Activated naive CD8-positive, alpha-beta T cell treated with anti-CD3 and anti-CD28 coated beads for 36 hours (primary cell): ENCODE measurements around the gene EGFL7. TPM values are rescaled to one million over a fixed set of nuclear protein-coding genes. Genes with fewer than 3 reads are reported as not detected.

ENCODE experiments used
- DNase-seq: peaks from one replicate; pipeline ENCODE4 v3.0.0; 2021
- H3K27ac Mint-ChIP-seq: one replicate; pipeline ENCODE4 v1.8.0; 2022; ENCODE audit warnings: mild to moderate bottlenecking, moderate library complexity, mixed read lengths
- H3K27me3 Mint-ChIP-seq: one replicate; pipeline ENCODE4 v1.8.0; 2022; ENCODE audit warnings: mild to moderate bottlenecking, mixed read lengths
- H3K36me3 Mint-ChIP-seq: one replicate; pipeline ENCODE4 v1.8.0; 2021; ENCODE audit warnings: mild to moderate bottlenecking, mixed read lengths
- H3K4me1 Mint-ChIP-seq: one replicate; pipeline ENCODE4 v1.8.0; 2021; ENCODE audit warnings: mixed read lengths
- H3K4me3 Mint-ChIP-seq: one replicate; pipeline ENCODE4 v1.8.0; 2022; ENCODE audit warnings: mild to moderate bottlenecking, moderate library complexity, mixed read lengths
- H3K9me3 Mint-ChIP-seq: one replicate; pipeline ENCODE4 v1.8.0; 2022; ENCODE audit warnings: mixed read lengths
- total RNA-seq, 2 experiments: library from RNA; stranded (reverse); gene quantifications; one replicate each; pipeline ENCODE4 v1.2.3, GENCODE V29; 2021

EGFL7 gene
- total RNA-seq, 2 experiments from 2014 or later, result 0.94 to 1.2 TPM

- H3K27ac Mint-ChIP-seq, result no peak overlapping the region
- peaks cover 21% of the 10 kb centered on the region for H3K4me1 Mint-ChIP-seq
- DNase-seq, result no peak
- H3K27me3 Mint-ChIP-seq, result no peaks in the 10 kb centered on the region
- H3K4me3 Mint-ChIP-seq, result no peak overlapping the region
- H3K9me3 Mint-ChIP-seq, result no peaks in the 10 kb centered on the region
- peaks cover 26% of the 10 kb centered on the region for H3K36me3 Mint-ChIP-seq
Measured at GRCh38 chr9:136721339-136722092, 58.8 kb downstream of the EGFL7 start.

Other genes with a start within 250 kb of the EGFL7 start
- gene INPP5E, start 223.1 kb upstream of the EGFL7 start, total RNA-seq, result 10 to 100 TPM; 10.9 to 12.1 TPM
- 10 to 100 TPM; 69.4 to 71.2 TPM for gene SEC16A, start 179.9 kb upstream of the EGFL7 start, total RNA-seq
- gene NOTCH1, start 116.9 kb upstream of the EGFL7 start, total RNA-seq, result 10 to 100 TPM; 48.2 to 51.6 TPM
- gene AGPAT2, start 24.5 kb downstream of the EGFL7 start, total RNA-seq, result 10 to 100 TPM; 14.6 to 16.1 TPM
- under 1 TPM in 1 of 2 experiments, not detected in 1; 0.10 TPM for gene DIPK1B, start 49.7 kb downstream of the EGFL7 start, total RNA-seq
- gene LCN10, start 80.0 kb downstream of the EGFL7 start, total RNA-seq, result 1 to 10 TPM; 5.4 to 6.1 TPM
- gene LCN6, start 85.6 kb downstream of the EGFL7 start, total RNA-seq, result not detected
- not detected for gene LCN8, start 95.3 kb downstream of the EGFL7 start, total RNA-seq
- not detected for gene LCN15, start 101.6 kb downstream of the EGFL7 start, total RNA-seq
- 10 to 100 TPM; 49.3 to 49.6 TPM for gene TMEM141, start 128.4 kb downstream of the EGFL7 start, total RNA-seq
- gene CCDC183, start 133.4 kb downstream of the EGFL7 start, total RNA-seq, result under 1 TPM in 1 of 2 experiments, not detected in 1; 0.43 TPM
- 10 to 100 TPM; 87.0 to 88.3 TPM for gene RABL6, start 145.0 kb downstream of the EGFL7 start, total RNA-seq
- 1 to 10 TPM; 2.8 to 3.1 TPM for gene AJM1, start 179.6 kb downstream of the EGFL7 start, total RNA-seq
- 10 to 100 TPM; 93.0 to 97.8 TPM for gene PHPT1, start 186.5 kb downstream of the EGFL7 start, total RNA-seq
- gene MAMDC4, start 189.4 kb downstream of the EGFL7 start, total RNA-seq, result 10 to 100 TPM; 10.9 to 12.6 TPM
- 100 to 1,000 TPM; 276 to 284 TPM for gene EDF1, start 203.4 kb downstream of the EGFL7 start, total RNA-seq
- 10 to 100 TPM; 38.8 to 45.8 TPM for gene TRAF2, start 223.6 kb downstream of the EGFL7 start, total RNA-seq